ENCODE measurements around the gene EXOSC7. TPM values are rescaled to one million over a fixed set of nuclear protein-coding genes. Genes with fewer than 3 reads are reported as not detected.
A peak's percentile ranks its signal among the peaks of the same experiment; 100 is the strongest.

Gene EXOSC7
- total RNA-seq, 4 donors from 2014 or later: 20.3 to 46.4 (median 38.8) TPM

DNA sequence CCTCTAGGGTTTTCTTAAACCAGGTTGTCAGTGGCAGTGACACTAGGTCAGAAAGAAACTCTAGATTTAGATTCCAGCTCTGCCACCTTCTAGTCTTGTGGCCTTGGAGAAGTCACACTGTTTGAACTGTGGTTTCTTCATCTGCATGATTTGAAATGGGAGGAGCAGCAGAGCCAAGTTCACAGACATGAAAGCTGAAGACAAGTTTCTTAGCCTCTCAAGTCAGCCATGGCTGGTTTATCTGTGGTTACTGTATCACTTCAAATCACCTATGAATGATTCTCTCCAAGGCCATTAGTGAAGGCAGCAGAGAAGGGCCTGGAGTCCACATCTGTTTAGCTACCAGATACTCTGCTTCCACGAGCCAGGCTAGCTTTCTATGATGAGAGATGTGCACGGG is 65.6 kb downstream of the EXOSC7 start:
- Histone ChIP-seq H3K27ac (no peak overlapping the region), H3K4me1 (peaks cover 0 to 24% (median 9%) of the 10 kb centered on the region in 4 donors), H3K36me3 (no peaks in the 10 kb centered on the region), H3K27me3 (no peaks in the 10 kb centered on the region), H3K4me3 (no peak overlapping the region), H3K9me3 (no peaks in the 10 kb centered on the region)
- WGBS, 2 donors (ENCODE audit: low coverage in 1 of 2): 76% methylated on average over 2 of the region's 2 CpGs; no CpG with 5 or more reads in 1 of the 2 donors
- intact Hi-C loops (cut with DNase I; ENCODE audit: low total_unique reads) (loop anchor here (5.0 kb wide), 1 partner anchor 171 kb away; no protein-coding TSS in a partner anchor), in situ Hi-C loops (cut with MboI; ENCODE audit: low pct_ligation_motif_present in 1 of 4, low pct_unique_long_range_greater_than_20kb in 1 of 4, low sequenced_read_pairs in 3 of 4) (loop anchor here (5.0 to 25.0 kb wide), 5 partner anchors 171 to 621 kb away; no protein-coding TSS in a partner anchor)
- no peak for DNase-seq
- TF ChIP-seq CTCF (IDR thresholded peaks at IDR 0.05) (no peak), EP300 (IDR thresholded peaks at IDR 0.05; ENCODE audit: low read depth) (no peak), POLR2AphosphoS5 (IDR thresholded peaks at IDR 0.05) (no peak)

- H3K9me3 ChIP-seq: no peaks in the 10 kb centered on the region
- in situ Hi-C loops (cut with MboI; ENCODE audit: low pct_ligation_motif_present in 1 of 4, low pct_unique_long_range_greater_than_20kb in 1 of 4, low sequenced_read_pairs in 3 of 4): loop anchor here (5.0 to 25.0 kb wide), 5 partner anchors 170 to 620 kb away; no protein-coding TSS in a partner anchor
- no peaks in the 10 kb centered on the region for H3K36me3 ChIP-seq
- TF ChIP-seq POLR2AphosphoS5 (IDR thresholded peaks at IDR 0.05): no peak
- no peak for TF ChIP-seq CTCF (IDR thresholded peaks at IDR 0.05)
- intact Hi-C loops (cut with DNase I; ENCODE audit: low total_unique reads): loop anchor here (5.0 kb wide), 1 partner anchor 170 kb away; no protein-coding TSS in a partner anchor
- H3K4me3 ChIP-seq: no peak overlapping the region
- WGBS, 2 donors (ENCODE audit: low coverage in 1 of 2): 57 to 67% methylated on average over 2 to 3 of the region's 3 CpGs
- no peaks in the 10 kb centered on the region for H3K27me3 ChIP-seq
- DNase-seq: no peak
- H3K27ac ChIP-seq: no peak overlapping the region
- peaks cover 0 to 19% (median 6%) of the 10 kb centered on the region in 4 donors for H3K4me1 ChIP-seq
Measured at GRCh38 chr3:45042162-45042561, 66.1 kb downstream of the EXOSC7 start.

GRCh38 chr3:45043728-45044299 is 67.8 kb downstream of the EXOSC7 start:
- no peaks in the 10 kb centered on the region for H3K27me3 ChIP-seq
- H3K9me3 ChIP-seq: no peaks in the 10 kb centered on the region
- in situ Hi-C loops (cut with MboI; ENCODE audit: low pct_ligation_motif_present in 1 of 4, low pct_unique_long_range_greater_than_20kb in 1 of 4, low sequenced_read_pairs in 3 of 4) (loop anchor here (5.0 to 25.0 kb wide), 5 partner anchors 168 to 618 kb away; no protein-coding TSS in a partner anchor), intact Hi-C loops (cut with DNase I; ENCODE audit: low total_unique reads) (loop anchor here (5.0 kb wide), 1 partner anchor 168 kb away; no protein-coding TSS in a partner anchor)
- H3K4me3 ChIP-seq: no peak overlapping the region
- peak overlapping the region; percentile 7 to 47 (median 29) for H3K27ac ChIP-seq
- TF ChIP-seq POLR2A (IDR thresholded peaks at IDR 0.05) (no peak), CTCF (IDR thresholded peaks at IDR 0.05) (no peak), EP300 (IDR thresholded peaks at IDR 0.05; ENCODE audit: low read depth) (no peak)
- H3K36me3 ChIP-seq: no peaks in the 10 kb centered on the region
- no peak for DNase-seq
- 75 to 76% methylated on average over 2 of the region's 2 CpGs for WGBS, 2 donors (ENCODE audit: low coverage in 1 of 2)
- peaks cover 0 to 19% (median 6%) of the 10 kb centered on the region in 4 donors for H3K4me1 ChIP-seq

DNA sequence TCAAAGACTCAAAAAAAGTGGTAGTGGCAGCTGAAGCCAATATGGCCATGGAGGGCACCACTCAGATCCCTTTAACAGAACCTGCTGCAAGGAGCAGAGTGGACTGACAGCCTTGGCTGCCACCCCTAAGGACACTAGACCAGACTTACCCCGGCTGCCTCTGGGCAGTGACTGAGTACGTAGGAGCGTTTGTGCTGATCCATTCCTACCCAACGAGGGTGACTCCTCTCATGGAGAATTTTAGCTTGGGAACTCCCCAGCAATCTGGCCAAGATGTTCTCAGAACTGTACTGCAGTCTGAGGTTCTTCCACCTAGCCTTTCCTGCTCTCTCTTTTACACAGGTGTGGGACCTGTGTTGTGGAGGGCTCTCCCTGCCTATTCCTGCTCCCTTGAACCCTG is 72.2 kb downstream of the EXOSC7 start:
- in situ Hi-C loops (cut with MboI; ENCODE audit: low pct_ligation_motif_present in 1 of 4, low pct_unique_long_range_greater_than_20kb in 1 of 4, low sequenced_read_pairs in 3 of 4) (loop anchor here (10.0 to 25.0 kb wide), 3 partner anchors 167 to 614 kb away; no protein-coding TSS in a partner anchor), intact Hi-C loops (cut with DNase I; ENCODE audit: low total_unique reads) (no loop called here)
- WGBS, 2 donors (ENCODE audit: low coverage in 1 of 2): 87% methylated on average over 4 of the region's 4 CpGs; no CpG with 5 or more reads in 1 of the 2 donors
- Histone ChIP-seq H3K27me3 (no peaks in the 10 kb centered on the region), H3K27ac (no peak overlapping the region), H3K36me3 (no peaks in the 10 kb centered on the region), H3K4me3 (no peak overlapping the region), H3K4me1 (peaks cover 0 to 4% (median 0%) of the 10 kb centered on the region in 4 donors), H3K9me3 (no peaks in the 10 kb centered on the region)
- DNase-seq: no peak
- TF ChIP-seq POLR2AphosphoS5 (IDR thresholded peaks at IDR 0.05): no peak

Data from transverse colon (tissue), 4 donors.